ENCODE results near the gene DNAH9. TPM values are rescaled to one million over a fixed set of nuclear protein-coding genes. Genes with fewer than 3 reads are reported as not detected.

The DNAH9 gene
- total RNA-seq, 4 donors from 2014 or later = 0.13 to 0.19 TPM; not detected in 2

DNA sequence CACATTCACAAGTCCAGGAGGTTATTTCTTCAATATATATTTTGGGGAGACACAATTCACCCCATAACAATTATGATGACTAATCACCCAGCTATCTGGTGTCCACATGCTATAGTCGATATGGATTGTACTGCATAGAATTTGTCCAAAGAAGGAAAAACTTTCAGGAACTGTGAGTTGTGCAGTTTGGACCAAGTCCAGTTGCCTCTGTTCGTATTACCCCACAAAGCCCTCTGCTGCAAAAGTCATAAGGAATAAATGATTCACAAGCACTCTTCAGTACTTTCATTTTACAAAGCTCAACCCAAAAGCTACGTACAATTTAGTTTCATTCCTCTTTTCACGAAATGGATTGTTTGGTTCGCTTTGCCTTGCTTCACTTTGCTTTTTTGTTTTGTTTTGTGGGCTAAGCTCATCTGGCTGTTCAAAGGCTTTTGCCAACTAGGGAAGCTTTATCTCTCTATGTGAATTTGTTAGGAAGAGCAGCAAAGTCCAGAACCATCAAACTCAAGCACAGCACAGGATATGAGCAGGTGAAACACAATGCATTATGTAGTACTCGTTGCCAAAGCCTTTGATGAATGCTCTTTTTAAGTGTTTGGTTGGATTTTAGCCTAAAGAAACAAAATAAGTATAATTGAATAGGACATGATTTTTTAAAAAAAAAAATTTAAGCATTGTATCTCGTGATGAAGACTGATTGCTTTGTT lies 300.4 kb downstream of the DNAH9 start:
- no peak for DNase-seq
- Histone ChIP-seq H3K27me3 (no peaks in the 10 kb centered on the region), H3K36me3 (no peaks in the 10 kb centered on the region), H3K9me3 (no peaks in the 10 kb centered on the region), H3K27ac (no peak overlapping the region), H3K4me3 (no peak overlapping the region), H3K4me1 (no peaks in the 10 kb centered on the region)
- TF ChIP-seq, protein P1, sequence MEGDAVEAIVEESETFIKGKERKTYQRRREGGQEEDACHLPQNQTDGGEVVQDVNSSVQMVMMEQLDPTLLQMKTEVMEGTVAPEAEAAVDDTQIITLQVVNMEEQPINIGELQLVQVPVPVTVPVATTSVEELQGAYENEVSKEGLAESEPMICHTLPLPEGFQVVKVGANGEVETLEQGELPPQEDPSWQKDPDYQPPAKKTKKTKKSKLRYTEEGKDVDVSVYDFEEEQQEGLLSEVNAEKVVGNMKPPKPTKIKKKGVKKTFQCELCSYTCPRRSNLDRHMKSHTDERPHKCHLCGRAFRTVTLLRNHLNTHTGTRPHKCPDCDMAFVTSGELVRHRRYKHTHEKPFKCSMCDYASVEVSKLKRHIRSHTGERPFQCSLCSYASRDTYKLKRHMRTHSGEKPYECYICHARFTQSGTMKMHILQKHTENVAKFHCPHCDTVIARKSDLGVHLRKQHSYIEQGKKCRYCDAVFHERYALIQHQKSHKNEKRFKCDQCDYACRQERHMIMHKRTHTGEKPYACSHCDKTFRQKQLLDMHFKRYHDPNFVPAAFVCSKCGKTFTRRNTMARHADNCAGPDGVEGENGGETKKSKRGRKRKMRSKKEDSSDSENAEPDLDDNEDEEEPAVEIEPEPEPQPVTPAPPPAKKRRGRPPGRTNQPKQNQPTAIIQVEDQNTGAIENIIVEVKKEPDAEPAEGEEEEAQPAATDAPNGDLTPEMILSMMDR (IDR thresholded peaks at IDR 0.05) = no peak
- no peak for TF ChIP-seq POLR2A (IDR thresholded peaks at IDR 0.05)

DNA sequence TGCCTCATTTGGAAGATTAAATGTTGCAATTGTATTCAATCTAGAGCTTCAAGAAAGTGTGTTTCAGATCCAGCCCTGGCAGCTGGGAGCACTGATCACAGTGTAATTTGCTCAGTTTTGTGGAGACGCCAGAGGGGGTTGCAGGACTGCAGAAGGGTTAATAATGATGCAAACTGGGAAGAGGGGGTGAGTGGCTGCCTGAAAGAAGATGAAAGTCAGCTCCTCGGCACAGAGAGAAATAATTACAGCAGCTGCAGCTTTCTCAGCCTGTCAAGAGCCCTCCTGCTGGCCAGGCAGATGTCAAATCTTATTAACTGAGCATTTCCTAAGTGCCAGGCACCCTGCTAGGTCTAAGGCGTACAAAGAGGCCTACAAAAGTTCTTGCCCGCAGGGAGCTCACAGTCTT lies 301.3 kb downstream of the DNAH9 start:
- TF ChIP-seq, protein P1 (IDR thresholded peaks at IDR 0.05) = no peak
- no peak for TF ChIP-seq POLR2A (IDR thresholded peaks at IDR 0.05)
- H3K27ac ChIP-seq = no peak overlapping the region
- H3K4me3 ChIP-seq = no peak overlapping the region
- H3K36me3 ChIP-seq = no peaks in the 10 kb centered on the region
- H3K9me3 ChIP-seq = no peaks in the 10 kb centered on the region
- no peaks in the 10 kb centered on the region for H3K4me1 ChIP-seq
- no peak for DNase-seq
- H3K27me3 ChIP-seq = no peaks in the 10 kb centered on the region

DNA sequence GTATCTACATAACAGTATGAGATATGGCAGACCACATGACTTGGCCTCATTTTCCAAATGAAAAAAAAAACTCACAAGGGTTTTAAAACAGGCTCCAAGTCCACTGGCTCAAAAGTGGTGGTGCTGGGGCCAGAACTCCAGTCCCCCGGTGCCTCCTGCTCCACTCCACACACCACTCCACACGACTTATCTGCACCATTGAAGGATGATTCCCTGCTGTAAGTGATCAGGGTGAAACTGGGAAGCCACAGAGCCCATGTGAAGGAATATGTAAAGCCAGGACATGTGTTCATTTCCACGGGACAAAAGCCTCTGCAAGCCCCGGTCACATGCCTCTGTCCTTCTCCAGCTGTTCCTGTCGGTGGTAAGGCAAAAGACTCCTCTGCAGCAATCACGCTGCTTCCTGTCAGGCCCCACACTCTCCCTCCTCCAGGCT lies 301.8 kb downstream of the DNAH9 start:
- no peak for DNase-seq
- Histone ChIP-seq H3K36me3 (no peaks in the 10 kb centered on the region), H3K4me1 (no peaks in the 10 kb centered on the region), H3K4me3 (no peak overlapping the region), H3K27ac (no peak overlapping the region), H3K9me3 (no peaks in the 10 kb centered on the region), H3K27me3 (no peaks in the 10 kb centered on the region)
- TF ChIP-seq, protein P1 (IDR thresholded peaks at IDR 0.05) = no peak
- TF ChIP-seq POLR2A (IDR thresholded peaks at IDR 0.05) = no peak

DNA sequence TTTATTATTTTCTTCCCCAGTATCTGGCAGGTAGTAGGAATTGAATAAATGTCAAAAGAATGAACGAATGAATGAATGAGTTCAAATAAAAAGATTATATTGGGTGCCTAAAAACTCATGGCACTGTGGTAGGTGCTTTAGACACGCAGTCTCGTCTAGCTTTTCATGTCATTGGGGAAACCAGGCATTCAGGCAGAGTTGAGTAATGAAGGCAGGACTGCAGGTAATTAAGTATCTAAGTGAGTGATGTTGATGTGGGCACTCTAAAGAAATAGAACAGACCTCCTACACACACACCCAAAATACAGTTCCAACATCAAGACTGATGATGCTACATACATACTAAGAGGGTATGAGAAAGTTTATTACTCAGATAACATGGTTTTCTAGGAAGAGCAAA lies 302.4 kb downstream of the DNAH9 start:
- Histone ChIP-seq H3K27me3 (no peaks in the 10 kb centered on the region), H3K27ac (no peak overlapping the region), H3K36me3 (no peaks in the 10 kb centered on the region), H3K4me3 (no peak overlapping the region), H3K9me3 (no peaks in the 10 kb centered on the region), H3K4me1 (no peaks in the 10 kb centered on the region)
- no peak for TF ChIP-seq POLR2A (IDR thresholded peaks at IDR 0.05)
- TF ChIP-seq, protein P1 (IDR thresholded peaks at IDR 0.05) = no peak
- no peak for DNase-seq

DNA sequence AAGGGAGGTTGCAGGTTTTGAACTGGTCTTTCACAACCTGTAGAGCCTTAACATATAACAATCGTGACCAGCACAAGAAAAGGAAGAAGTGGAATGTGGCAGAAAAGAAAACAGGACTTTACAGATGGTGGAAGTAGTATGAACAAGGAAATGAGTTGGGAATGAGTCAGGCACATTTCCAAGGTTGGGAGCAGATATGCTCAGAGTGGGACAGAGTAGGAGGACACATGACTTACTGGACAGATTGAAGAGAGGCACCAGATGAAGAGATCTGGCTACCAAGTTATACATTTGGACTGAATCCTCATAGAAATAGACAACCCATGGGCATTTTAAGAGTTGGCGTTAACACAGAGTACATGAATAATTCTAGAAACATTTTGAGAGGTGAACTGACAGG lies 303.7 kb downstream of the DNAH9 start:
- Histone ChIP-seq H3K4me3 (no peak overlapping the region), H3K4me1 (no peaks in the 10 kb centered on the region), H3K27ac (no peak overlapping the region), H3K9me3 (no peaks in the 10 kb centered on the region), H3K27me3 (no peaks in the 10 kb centered on the region), H3K36me3 (no peaks in the 10 kb centered on the region)
- no peak for TF ChIP-seq POLR2A (IDR thresholded peaks at IDR 0.05)
- TF ChIP-seq, protein P1 (IDR thresholded peaks at IDR 0.05) = no peak
- DNase-seq = no peak

Measured in Peyer's patch (tissue), 4 donors.